SU-DHL-6 (cell line): ENCODE results near the gene COPS4.
A peak's percentile ranks its signal among the peaks of the same experiment; 100 is the strongest.
"Not testable (repeated sequence)": the region's sequence is repeated elsewhere in the genome, so short reads cannot be mapped to it uniquely, and the experiment has no call there.

Experiments used
- H2AFZ ChIP-seq: fragments of 200-600 bp; sonication (generic); 2 replicates; pipeline ENCODE4 v1.6.1; 2014; ENCODE audit warnings: low read depth, mild to moderate bottlenecking, moderate library complexity, mixed read lengths, antibody characterized with exemption, low read length; ENCODE audit not compliant: severe bottlenecking
- H3F3A ChIP-seq: fragments of 200-600 bp; shearing (Covaris generic); 2 replicates; pipeline ENCODE4 v1.6.0; 2016; ENCODE audit warnings: antibody characterized with exemption, mild to moderate bottlenecking; ENCODE audit not compliant: insufficient read depth
- H3K27ac ChIP-seq: fragments of 200-600 bp; sonication (generic); 2 replicates; pipeline ENCODE4 v1.5.1; 2016; ENCODE audit warnings: low read depth, mild to moderate bottlenecking, low read length, moderate library complexity, mixed read lengths
- H3K27me3 ChIP-seq: fragments of 200-600 bp; sonication (generic), shearing (Covaris generic); 2 replicates; pipeline ENCODE4 v1.6.0; 2014; ENCODE audit warnings: mild to moderate bottlenecking, low read length
- H3K36me3 ChIP-seq: fragments of 200-600 bp; sonication (generic); 2 replicates; pipeline ENCODE4 v1.6.1; 2014; ENCODE audit warnings: mild to moderate bottlenecking, low read length, mixed read lengths
- H3K4me2 ChIP-seq: fragments of 300-600, 200-600 bp; shearing (Covaris generic), sonication (generic); 2 replicates; pipeline ENCODE4 v1.6.0; 2014; ENCODE audit warnings: low read length, low read depth, mild to moderate bottlenecking; ENCODE audit not compliant: poor library complexity, severe bottlenecking
- H3K4me3 ChIP-seq: fragments of 200-600 bp; sonication (generic); 2 replicates; pipeline ENCODE4 v1.5.1; 2014; ENCODE audit warnings: antibody characterized with exemption, low read length, mild to moderate bottlenecking, mixed read lengths; ENCODE audit not compliant: insufficient read depth, poor library complexity, severe bottlenecking
- H3K79me2 ChIP-seq: fragments of 200-600 bp; sonication (generic); 2 replicates; pipeline ENCODE4 v1.6.1; 2014; ENCODE audit warnings: mild to moderate bottlenecking, low read length, moderate library complexity; ENCODE audit not compliant: insufficient read depth
- H3K9ac ChIP-seq: fragments of 200-600 bp; sonication (generic); 2 replicates; pipeline ENCODE4 v1.7.0; 2014; ENCODE audit warnings: mild to moderate bottlenecking, low read length
- H3K9me2 ChIP-seq: fragments of 200-600 bp; sonication (generic); replicated peaks from 2 replicates; pipeline ENCODE4 v1.6.1; 2014; ENCODE audit warnings: low read length; ENCODE audit not compliant: insufficient read depth
- H3K9me3 ChIP-seq: fragments of 200-600 bp; sonication (generic); 2 replicates; pipeline ENCODE4 v1.6.1; 2014; ENCODE audit warnings: low read length, mixed read lengths; ENCODE audit not compliant: insufficient read depth
- H4K20me1 ChIP-seq: fragments of 200-600 bp; sonication (generic); 2 replicates; pipeline ENCODE4 v1.6.1; 2014; ENCODE audit warnings: low read depth, mild to moderate bottlenecking, antibody characterized with exemption, low read length, moderate library complexity, mixed read lengths
- CTCF ChIP-seq: fragments of 200-600 bp; sonication (generic); IDR thresholded peaks from one replicate; pipeline ENCODE4 v1.5.1; 2017; ENCODE audit warnings: antibody characterized with exemption, mild to moderate bottlenecking, low read length, moderate library complexity; ENCODE audit not compliant: insufficient read depth, poor library complexity, severe bottlenecking
- EZH2phosphoT487 ChIP-seq: fragments of 200-600 bp; sonication (generic), shearing (Covaris generic); conservative IDR thresholded peaks from 2 replicates; pipeline ENCODE4 v1.6.1; 2018; ENCODE audit warnings: mild to moderate bottlenecking, antibody characterized with exemption, low read length, moderate library complexity, mixed read lengths

COPS4 gene

GRCh38 chr4:83002329-83002728 is 32.7 kb upstream of the COPS4 start:
- H3K4me3 ChIP-seq = no peak overlapping the region
- H2AFZ ChIP-seq = no peak overlapping the region
- no peaks in the 10 kb centered on the region for H4K20me1 ChIP-seq
- H3K36me3 ChIP-seq = no peaks in the 10 kb centered on the region
- no peak overlapping the region for H3K9ac ChIP-seq
- no peak overlapping the region for H3K4me2 ChIP-seq
- H3K9me3 ChIP-seq = no peaks in the 10 kb centered on the region
- H3F3A ChIP-seq = no peaks in the 10 kb centered on the region
- H3K79me2 ChIP-seq = peaks cover 81% of the 10 kb centered on the region
- no peaks in the 10 kb centered on the region for H3K9me2 ChIP-seq
- H3K27ac ChIP-seq = no peak overlapping the region
- H3K27me3 ChIP-seq = no peaks in the 10 kb centered on the region
- TF ChIP-seq CTCF (no peak), EZH2phosphoT487 (no peak)

DNA sequence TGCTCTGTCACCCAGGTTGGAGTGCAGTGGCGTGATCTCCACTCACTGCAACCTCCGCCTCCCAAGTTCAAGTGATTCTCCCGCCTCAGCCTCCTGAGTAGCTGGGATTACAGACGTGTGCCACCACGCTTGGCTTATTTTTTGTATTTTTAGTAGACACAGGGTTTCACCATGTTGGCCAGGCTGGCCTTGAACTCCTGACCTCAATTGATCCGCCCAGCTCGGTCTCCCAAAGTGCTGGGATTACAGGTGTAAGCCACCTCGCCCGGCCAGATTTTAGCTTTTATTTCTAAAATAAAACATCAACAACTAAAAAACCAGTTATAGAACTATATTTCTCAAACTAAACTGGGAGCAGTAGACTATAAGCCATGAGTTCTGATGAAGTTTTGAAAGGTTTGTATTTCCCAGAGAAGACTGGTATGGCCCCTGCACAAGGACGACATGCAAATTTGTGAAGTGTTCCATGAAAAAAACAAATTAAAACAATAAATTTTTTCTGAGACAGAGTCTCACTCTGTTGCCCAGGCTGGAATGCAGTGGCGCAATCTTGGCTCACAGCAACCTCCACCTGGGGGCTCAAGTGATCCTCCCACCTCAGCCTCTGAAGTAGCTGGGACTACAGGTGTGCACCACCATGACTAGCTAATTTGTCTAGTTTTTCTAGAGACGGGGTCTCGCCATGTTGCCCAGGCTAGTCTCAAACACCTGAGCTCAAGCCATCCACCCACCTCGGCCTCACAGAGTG is 31.8 kb upstream of the COPS4 start:
- H3K9ac ChIP-seq, H3K4me3 ChIP-seq, H3K36me3 ChIP-seq, H3K9me2 ChIP-seq, H4K20me1 ChIP-seq, H3K9me3 ChIP-seq, H3K27ac ChIP-seq, H3F3A ChIP-seq, H3K4me2 ChIP-seq, H3K27me3 ChIP-seq, H2AFZ ChIP-seq: not testable (repeated sequence)
- peaks cover 85% of the 10 kb centered on the region for H3K79me2 ChIP-seq

GRCh38 chr4:83009529-83009928 is 25.5 kb upstream of the COPS4 start:
- Histone ChIP-seq H2AFZ (no peak overlapping the region), H3K9ac (peak overlapping the region; percentile 90), H3K27ac (peak overlapping the region; percentile 67; the same call in 1 of the 2 replicates), H3K4me2 (peak overlapping the region; percentile 87), H3F3A (peaks cover 20% of the 10 kb centered on the region), H3K4me3 (peak overlapping the region; percentile 82), H3K9me2 (no peaks in the 10 kb centered on the region), H3K79me2 (peaks cover 76% of the 10 kb centered on the region), H4K20me1 (no peaks in the 10 kb centered on the region), H3K9me3 (no peaks in the 10 kb centered on the region), H3K27me3 (no peaks in the 10 kb centered on the region), H3K36me3 (no peaks in the 10 kb centered on the region)
- no peak for TF ChIP-seq EZH2phosphoT487
- no peak for TF ChIP-seq CTCF

DNA sequence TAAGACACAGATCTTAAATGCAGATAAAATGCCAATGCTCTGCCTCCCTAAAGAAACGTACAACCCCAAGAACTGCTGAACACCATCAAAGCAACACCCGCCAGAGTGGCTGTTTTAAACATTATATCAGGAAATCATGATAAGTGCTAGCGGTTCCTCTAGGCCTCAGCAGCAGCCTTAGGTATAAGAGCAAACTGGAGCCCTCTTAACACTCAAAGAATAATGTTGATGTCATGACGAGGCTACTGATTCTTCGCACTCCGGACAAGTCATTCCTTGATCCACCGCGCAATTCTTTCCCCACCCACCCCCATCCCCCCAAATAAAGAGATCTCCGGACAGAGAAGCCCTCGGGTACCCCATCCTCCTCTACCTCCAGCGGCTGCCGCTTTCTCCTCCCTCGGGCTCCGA is 24.9 kb upstream of the COPS4 start:
- peak overlapping the region; percentile 67 for H3K27ac ChIP-seq
- H3K36me3 ChIP-seq = no peaks in the 10 kb centered on the region
- peaks cover 70% of the 10 kb centered on the region for H3K79me2 ChIP-seq

More for the DNA sequence above, 24.9 kb upstream of the COPS4 start:
- Histone ChIP-seq H3K4me2 (peak overlapping the region; percentile 87), H3K9ac (peak overlapping the region; percentile 90), H4K20me1 (no peaks in the 10 kb centered on the region), H3F3A (peaks cover 20% of the 10 kb centered on the region), H3K9me2 (no peaks in the 10 kb centered on the region), H2AFZ (peak overlapping the region; percentile 54), H3K4me3 (peak overlapping the region; percentile 82), H3K9me3 (no peaks in the 10 kb centered on the region), H3K27me3 (no peaks in the 10 kb centered on the region)
- no peak for TF ChIP-seq EZH2phosphoT487
- TF ChIP-seq CTCF = no peak
